ENCODE results near the gene MARCHF7.

The MARCHF7 gene

DNA sequence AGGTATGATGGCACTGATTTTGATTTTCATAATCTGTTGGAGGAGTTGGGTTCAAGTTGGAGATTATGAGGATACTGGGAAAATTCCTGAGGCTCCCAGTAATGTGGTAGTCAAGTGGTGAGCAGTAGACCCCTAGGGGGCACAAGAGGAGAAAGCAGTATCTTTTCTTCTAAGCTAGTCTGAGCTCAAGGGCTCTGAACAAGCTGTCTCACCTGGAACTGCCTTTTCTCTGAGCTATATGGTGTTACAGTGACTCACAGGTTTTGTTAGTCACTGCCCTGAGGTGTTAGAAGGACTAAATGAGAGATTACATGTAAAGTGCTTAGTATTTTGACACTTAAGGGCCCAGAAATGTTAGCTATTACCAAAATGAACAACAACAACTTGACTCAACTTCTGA, 43.5 kb downstream of the MARCHF7 start:
- H3K4me1 ChIP-seq (ENCODE audit: control insufficient read depth, low read length): no peaks in the 10 kb centered on the region
- no peaks in the 10 kb centered on the region for H3K9me3 ChIP-seq (ENCODE audit: control insufficient read depth, insufficient read depth, low read length)
- H3K4me3 ChIP-seq (ENCODE audit: low read length): no peak overlapping the region
- no peak for TF ChIP-seq EZH2phosphoT487 (IDR thresholded peaks at IDR 0.05; ENCODE audit: borderline replicate concordance, low read length)
- TF ChIP-seq, protein P1, sequence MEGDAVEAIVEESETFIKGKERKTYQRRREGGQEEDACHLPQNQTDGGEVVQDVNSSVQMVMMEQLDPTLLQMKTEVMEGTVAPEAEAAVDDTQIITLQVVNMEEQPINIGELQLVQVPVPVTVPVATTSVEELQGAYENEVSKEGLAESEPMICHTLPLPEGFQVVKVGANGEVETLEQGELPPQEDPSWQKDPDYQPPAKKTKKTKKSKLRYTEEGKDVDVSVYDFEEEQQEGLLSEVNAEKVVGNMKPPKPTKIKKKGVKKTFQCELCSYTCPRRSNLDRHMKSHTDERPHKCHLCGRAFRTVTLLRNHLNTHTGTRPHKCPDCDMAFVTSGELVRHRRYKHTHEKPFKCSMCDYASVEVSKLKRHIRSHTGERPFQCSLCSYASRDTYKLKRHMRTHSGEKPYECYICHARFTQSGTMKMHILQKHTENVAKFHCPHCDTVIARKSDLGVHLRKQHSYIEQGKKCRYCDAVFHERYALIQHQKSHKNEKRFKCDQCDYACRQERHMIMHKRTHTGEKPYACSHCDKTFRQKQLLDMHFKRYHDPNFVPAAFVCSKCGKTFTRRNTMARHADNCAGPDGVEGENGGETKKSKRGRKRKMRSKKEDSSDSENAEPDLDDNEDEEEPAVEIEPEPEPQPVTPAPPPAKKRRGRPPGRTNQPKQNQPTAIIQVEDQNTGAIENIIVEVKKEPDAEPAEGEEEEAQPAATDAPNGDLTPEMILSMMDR (IDR thresholded peaks at IDR 0.05; ENCODE audit: low read depth, low read length, poor library complexity, severe bottlenecking): peak; percentile 61
- no peak overlapping the region for H3K27ac ChIP-seq (ENCODE audit: low read depth, low read length)
- H3K36me3 ChIP-seq (ENCODE audit: control insufficient read depth, low read length): peaks cover 99% of the 10 kb centered on the region
- H3K4me2 ChIP-seq (ENCODE audit: low read length): no peak overlapping the region
- H3K9me2 ChIP-seq (replicated peaks; ENCODE audit: control insufficient read depth, low read length): no peaks in the 10 kb centered on the region
- no peaks in the 10 kb centered on the region; the same call in 1 of the 2 replicates for H3F3A ChIP-seq (ENCODE audit: control insufficient read depth, insufficient read depth)
- peaks cover 56% of the 10 kb centered on the region for H3K79me2 ChIP-seq (ENCODE audit: control insufficient read depth, low read length)
- H3K27me3 ChIP-seq (ENCODE audit: control insufficient read depth, low read length): no peaks in the 10 kb centered on the region
- peaks cover 15% of the 10 kb centered on the region; the same call in 1 of the 2 replicates for H4K20me1 ChIP-seq (ENCODE audit: control insufficient read depth, insufficient read depth, low read depth, low read length)

DNA sequence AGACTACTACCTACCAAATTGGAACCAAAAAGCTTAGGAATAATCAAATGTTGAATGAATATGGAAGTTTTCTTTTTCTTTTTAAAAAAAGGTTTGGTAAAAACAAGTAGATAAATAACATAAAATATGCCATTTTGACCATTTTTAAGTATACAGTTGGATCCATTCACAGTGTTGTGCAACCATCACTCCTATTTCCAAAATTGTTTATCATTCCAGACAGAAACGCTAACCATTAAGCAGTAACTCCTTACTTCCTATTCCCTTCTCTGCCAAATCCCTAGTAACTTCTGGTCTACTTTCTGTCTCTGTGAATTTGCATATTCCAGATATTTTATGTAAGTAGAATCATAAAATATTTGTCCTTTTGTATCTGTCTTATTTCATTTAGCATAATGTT, 45.9 kb downstream of the MARCHF7 start:
- H3K36me3 ChIP-seq (ENCODE audit: control insufficient read depth, low read length): peaks cover 95% of the 10 kb centered on the region
- no peaks in the 10 kb centered on the region for H3K4me1 ChIP-seq (ENCODE audit: control insufficient read depth, low read length)
- H3K9me2 ChIP-seq (replicated peaks; ENCODE audit: control insufficient read depth, low read length): no peaks in the 10 kb centered on the region
- H3F3A ChIP-seq (ENCODE audit: control insufficient read depth, insufficient read depth): no peaks in the 10 kb centered on the region
- TF ChIP-seq EZH2phosphoT487 (IDR thresholded peaks at IDR 0.05; ENCODE audit: borderline replicate concordance, low read length): no peak
- TF ChIP-seq, protein P1 (IDR thresholded peaks at IDR 0.05; ENCODE audit: low read depth, low read length, poor library complexity, severe bottlenecking): no peak
- no peaks in the 10 kb centered on the region for H3K27me3 ChIP-seq (ENCODE audit: control insufficient read depth, low read length)
- peaks cover 7% of the 10 kb centered on the region; the same call in 1 of the 2 replicates for H4K20me1 ChIP-seq (ENCODE audit: control insufficient read depth, insufficient read depth, low read depth, low read length)
- no peak overlapping the region for H3K27ac ChIP-seq (ENCODE audit: low read depth, low read length)
- H3K4me2 ChIP-seq (ENCODE audit: low read length): no peak overlapping the region
- no peaks in the 10 kb centered on the region for H3K9me3 ChIP-seq (ENCODE audit: control insufficient read depth, insufficient read depth, low read length)
- H3K4me3 ChIP-seq (ENCODE audit: low read length): no peak overlapping the region
- peaks cover 35% of the 10 kb centered on the region for H3K79me2 ChIP-seq (ENCODE audit: control insufficient read depth, low read length)

DNA sequence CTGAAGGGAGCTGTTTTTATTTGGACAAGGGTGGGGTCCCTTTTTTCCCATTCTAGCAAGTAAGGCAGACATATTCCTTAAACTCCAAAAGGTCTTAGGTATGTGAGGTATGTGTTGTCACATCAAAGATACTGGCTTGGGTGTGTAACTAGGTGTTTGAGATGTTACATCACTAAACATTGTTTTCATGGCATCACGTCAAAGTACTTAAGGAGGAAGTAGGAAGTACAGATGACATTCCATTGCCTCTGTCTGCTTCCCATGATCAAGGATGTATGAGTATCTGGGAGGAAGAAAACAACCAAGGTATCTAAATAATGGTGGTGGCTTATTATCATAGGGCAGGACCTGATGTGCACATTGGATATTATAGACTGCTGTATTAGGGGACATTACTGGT, 46.4 kb downstream of the MARCHF7 start:
- peaks cover 6% of the 10 kb centered on the region; the same call in 1 of the 2 replicates for H4K20me1 ChIP-seq (ENCODE audit: control insufficient read depth, insufficient read depth, low read depth, low read length)
- peaks cover 30% of the 10 kb centered on the region for H3K79me2 ChIP-seq (ENCODE audit: control insufficient read depth, low read length)
- peaks cover 95% of the 10 kb centered on the region for H3K36me3 ChIP-seq (ENCODE audit: control insufficient read depth, low read length)

More for the DNA sequence above, 46.4 kb downstream of the MARCHF7 start:
- no peak for TF ChIP-seq EZH2phosphoT487 (IDR thresholded peaks at IDR 0.05; ENCODE audit: borderline replicate concordance, low read length)
- TF ChIP-seq, protein P1 (IDR thresholded peaks at IDR 0.05; ENCODE audit: low read depth, low read length, poor library complexity, severe bottlenecking): no peak
- Histone ChIP-seq H3K4me2 (ENCODE audit: low read length) (no peak overlapping the region), H3K4me1 (ENCODE audit: control insufficient read depth, low read length) (no peaks in the 10 kb centered on the region), H3F3A (ENCODE audit: control insufficient read depth, insufficient read depth) (no peaks in the 10 kb centered on the region), H3K27me3 (ENCODE audit: control insufficient read depth, low read length) (no peaks in the 10 kb centered on the region), H3K27ac (ENCODE audit: low read depth, low read length) (no peak overlapping the region), H3K4me3 (ENCODE audit: low read length) (no peak overlapping the region), H3K9me2 (replicated peaks; ENCODE audit: control insufficient read depth, low read length) (no peaks in the 10 kb centered on the region), H3K9me3 (ENCODE audit: control insufficient read depth, insufficient read depth, low read length) (no peaks in the 10 kb centered on the region)
